ENCODE results near the gene TMC7.

Gene TMC7

GRCh38 chr16:19029980-19030379 is 46.2 kb downstream of the TMC7 start:
- no peaks in the 10 kb centered on the region for H3K27me3 ChIP-seq (replicated peaks; ENCODE audit: control insufficient read depth, insufficient read depth, low read length)

GRCh38 chr16:19031738-19032137 is 48.0 kb downstream of the TMC7 start:
- TF ChIP-seq, protein P1, sequence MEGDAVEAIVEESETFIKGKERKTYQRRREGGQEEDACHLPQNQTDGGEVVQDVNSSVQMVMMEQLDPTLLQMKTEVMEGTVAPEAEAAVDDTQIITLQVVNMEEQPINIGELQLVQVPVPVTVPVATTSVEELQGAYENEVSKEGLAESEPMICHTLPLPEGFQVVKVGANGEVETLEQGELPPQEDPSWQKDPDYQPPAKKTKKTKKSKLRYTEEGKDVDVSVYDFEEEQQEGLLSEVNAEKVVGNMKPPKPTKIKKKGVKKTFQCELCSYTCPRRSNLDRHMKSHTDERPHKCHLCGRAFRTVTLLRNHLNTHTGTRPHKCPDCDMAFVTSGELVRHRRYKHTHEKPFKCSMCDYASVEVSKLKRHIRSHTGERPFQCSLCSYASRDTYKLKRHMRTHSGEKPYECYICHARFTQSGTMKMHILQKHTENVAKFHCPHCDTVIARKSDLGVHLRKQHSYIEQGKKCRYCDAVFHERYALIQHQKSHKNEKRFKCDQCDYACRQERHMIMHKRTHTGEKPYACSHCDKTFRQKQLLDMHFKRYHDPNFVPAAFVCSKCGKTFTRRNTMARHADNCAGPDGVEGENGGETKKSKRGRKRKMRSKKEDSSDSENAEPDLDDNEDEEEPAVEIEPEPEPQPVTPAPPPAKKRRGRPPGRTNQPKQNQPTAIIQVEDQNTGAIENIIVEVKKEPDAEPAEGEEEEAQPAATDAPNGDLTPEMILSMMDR (IDR thresholded peaks at IDR 0.05; ENCODE audit: insufficient read depth, low read length, poor library complexity, severe bottlenecking): no peak
- Histone ChIP-seq H3K36me3 (ENCODE audit: control insufficient read depth, insufficient read depth, low read length) (no peaks in the 10 kb centered on the region), H3K4me3 (replicated peaks; ENCODE audit: low read depth, low read length) (no peak overlapping the region), H3K27me3 (replicated peaks; ENCODE audit: control insufficient read depth, insufficient read depth, low read length) (no peaks in the 10 kb centered on the region)
- DNase-seq (ENCODE audit: extremely low read depth, insufficient read length): no peak

More at GRCh38 chr16:19029980-19030379, 46.2 kb downstream of the TMC7 start:
- Histone ChIP-seq H3K4me3 (replicated peaks; ENCODE audit: low read depth, low read length) (no peak overlapping the region), H3K36me3 (ENCODE audit: control insufficient read depth, insufficient read depth, low read length) (no peaks in the 10 kb centered on the region)
- DNase-seq (ENCODE audit: extremely low read depth, insufficient read length): no peak
- TF ChIP-seq, protein P1 (IDR thresholded peaks at IDR 0.05; ENCODE audit: insufficient read depth, low read length, poor library complexity, severe bottlenecking): no peak

- no peak overlapping the region for H3K4me3 ChIP-seq (replicated peaks; ENCODE audit: low read depth, low read length)
- TF ChIP-seq, protein P1 (IDR thresholded peaks at IDR 0.05; ENCODE audit: insufficient read depth, low read length, poor library complexity, severe bottlenecking): no peak
- no peaks in the 10 kb centered on the region for H3K36me3 ChIP-seq (ENCODE audit: control insufficient read depth, insufficient read depth, low read length)
- no peak for DNase-seq (ENCODE audit: extremely low read depth, insufficient read length)
- no peaks in the 10 kb centered on the region for H3K27me3 ChIP-seq (replicated peaks; ENCODE audit: control insufficient read depth, insufficient read depth, low read length)
Measured at GRCh38 chr16:19033761-19034160, 50.0 kb downstream of the TMC7 start.

DNA sequence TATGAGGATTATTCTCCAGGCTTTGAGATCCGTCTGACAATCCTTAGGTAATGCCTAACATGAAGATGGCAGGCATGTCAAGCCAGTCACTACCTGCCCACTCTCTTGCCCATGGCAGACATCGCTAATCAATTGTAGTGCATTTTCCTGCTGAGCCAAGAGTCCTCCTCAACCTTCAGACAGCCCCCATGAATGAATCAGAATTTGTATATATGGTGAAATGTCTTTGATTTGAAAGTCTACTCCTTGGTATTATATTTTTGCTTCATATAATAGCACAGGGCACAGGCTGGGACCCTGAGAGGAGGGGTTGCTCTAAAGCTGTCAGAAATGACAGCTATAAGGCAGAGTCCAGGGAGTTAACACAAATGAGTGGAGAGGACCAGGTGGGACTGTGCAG is 56.7 kb downstream of the TMC7 start:
- no peak for DNase-seq (ENCODE audit: extremely low read depth, insufficient read length)

GRCh38 chr16:19044769-19045168 is 61.0 kb downstream of the TMC7 start:
- TF ChIP-seq, protein P1 (IDR thresholded peaks at IDR 0.05; ENCODE audit: insufficient read depth, low read length, poor library complexity, severe bottlenecking): no peak
- Histone ChIP-seq H3K4me3 (replicated peaks; ENCODE audit: low read depth, low read length) (no peak overlapping the region), H3K27me3 (replicated peaks; ENCODE audit: control insufficient read depth, insufficient read depth, low read length) (no peaks in the 10 kb centered on the region), H3K36me3 (ENCODE audit: control insufficient read depth, insufficient read depth, low read length) (no peaks in the 10 kb centered on the region)
- no peak for DNase-seq (ENCODE audit: extremely low read depth, insufficient read length)

More for the DNA sequence above, 56.7 kb downstream of the TMC7 start:
- Histone ChIP-seq H3K4me3 (replicated peaks; ENCODE audit: low read depth, low read length) (no peak overlapping the region), H3K27me3 (replicated peaks; ENCODE audit: control insufficient read depth, insufficient read depth, low read length) (no peaks in the 10 kb centered on the region), H3K36me3 (ENCODE audit: control insufficient read depth, insufficient read depth, low read length) (no peaks in the 10 kb centered on the region)
- TF ChIP-seq, protein P1 (IDR thresholded peaks at IDR 0.05; ENCODE audit: insufficient read depth, low read length, poor library complexity, severe bottlenecking): no peak

DNA sequence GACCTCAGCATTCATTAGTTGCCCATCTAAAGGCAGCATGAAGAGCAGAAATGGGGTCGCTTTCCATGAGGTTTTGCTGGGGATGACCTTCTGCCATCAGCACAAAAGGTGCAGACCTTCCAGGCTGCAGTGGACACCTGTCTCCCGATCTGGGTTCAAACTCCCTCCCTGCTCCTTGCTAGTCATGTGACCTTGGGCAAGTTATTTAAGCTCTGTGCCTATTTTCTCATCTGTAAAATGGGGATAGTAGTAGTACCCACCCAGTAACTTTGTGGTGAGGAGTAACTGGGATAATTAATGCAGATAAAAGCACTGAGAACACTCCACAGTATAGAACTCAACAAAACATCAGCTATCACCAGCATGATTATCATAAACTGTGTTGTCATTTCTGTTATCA is 62.3 kb downstream of the TMC7 start:
- H3K36me3 ChIP-seq (ENCODE audit: control insufficient read depth, insufficient read depth, low read length): no peaks in the 10 kb centered on the region
- DNase-seq (ENCODE audit: extremely low read depth, insufficient read length): no peak
- TF ChIP-seq, protein P1 (IDR thresholded peaks at IDR 0.05; ENCODE audit: insufficient read depth, low read length, poor library complexity, severe bottlenecking): no peak
- H3K27me3 ChIP-seq (replicated peaks; ENCODE audit: control insufficient read depth, insufficient read depth, low read length): no peaks in the 10 kb centered on the region
- no peak overlapping the region for H3K4me3 ChIP-seq (replicated peaks; ENCODE audit: low read depth, low read length)

Measured in GM06990 (cell line).